ENCODE measurements around the gene SEC16A.

DNA sequence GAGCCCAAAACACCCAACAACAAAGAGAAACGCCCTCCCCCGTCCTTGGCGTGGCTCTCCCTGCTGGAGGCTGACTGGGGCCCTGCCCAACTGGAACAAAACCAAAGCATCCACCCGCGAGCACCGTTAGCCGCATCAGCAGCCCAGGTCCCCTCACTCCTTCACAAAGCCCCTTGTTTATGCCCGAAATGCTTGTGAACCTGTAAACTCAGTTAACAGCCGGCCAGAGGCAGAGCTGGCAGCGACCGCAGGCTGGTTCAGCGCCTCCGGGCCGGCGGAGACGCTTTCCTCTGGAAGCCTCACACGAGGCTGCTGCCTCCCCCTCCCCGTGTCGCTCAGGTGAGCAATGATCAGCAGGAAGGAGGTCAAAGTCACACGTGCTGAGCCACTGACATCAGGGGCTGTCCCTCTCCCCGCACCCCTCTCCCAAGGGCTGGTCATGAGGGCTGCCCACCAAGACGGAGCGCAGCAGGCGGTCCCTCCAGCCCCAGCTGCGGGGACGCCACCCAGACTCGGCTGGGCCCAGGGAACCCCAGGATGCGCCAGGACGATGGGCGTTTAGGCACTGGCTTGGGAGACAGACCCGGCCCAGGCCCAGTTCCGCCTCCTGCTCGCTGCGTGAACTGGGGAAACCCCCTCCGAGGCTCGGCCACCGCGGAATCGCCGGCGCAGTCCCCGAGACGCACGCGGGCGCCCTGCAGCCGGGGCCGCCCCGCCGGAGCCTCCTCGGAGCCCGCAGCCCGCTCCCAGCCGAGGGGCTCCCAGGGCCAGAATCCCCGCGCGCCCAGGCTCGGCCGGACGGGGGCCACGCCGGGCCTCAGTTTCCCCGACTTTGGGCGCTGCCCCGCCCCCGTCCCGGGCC is 83.4 kb downstream of the SEC16A start:
- TF ChIP-seq, protein P1, sequence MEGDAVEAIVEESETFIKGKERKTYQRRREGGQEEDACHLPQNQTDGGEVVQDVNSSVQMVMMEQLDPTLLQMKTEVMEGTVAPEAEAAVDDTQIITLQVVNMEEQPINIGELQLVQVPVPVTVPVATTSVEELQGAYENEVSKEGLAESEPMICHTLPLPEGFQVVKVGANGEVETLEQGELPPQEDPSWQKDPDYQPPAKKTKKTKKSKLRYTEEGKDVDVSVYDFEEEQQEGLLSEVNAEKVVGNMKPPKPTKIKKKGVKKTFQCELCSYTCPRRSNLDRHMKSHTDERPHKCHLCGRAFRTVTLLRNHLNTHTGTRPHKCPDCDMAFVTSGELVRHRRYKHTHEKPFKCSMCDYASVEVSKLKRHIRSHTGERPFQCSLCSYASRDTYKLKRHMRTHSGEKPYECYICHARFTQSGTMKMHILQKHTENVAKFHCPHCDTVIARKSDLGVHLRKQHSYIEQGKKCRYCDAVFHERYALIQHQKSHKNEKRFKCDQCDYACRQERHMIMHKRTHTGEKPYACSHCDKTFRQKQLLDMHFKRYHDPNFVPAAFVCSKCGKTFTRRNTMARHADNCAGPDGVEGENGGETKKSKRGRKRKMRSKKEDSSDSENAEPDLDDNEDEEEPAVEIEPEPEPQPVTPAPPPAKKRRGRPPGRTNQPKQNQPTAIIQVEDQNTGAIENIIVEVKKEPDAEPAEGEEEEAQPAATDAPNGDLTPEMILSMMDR (IDR thresholded peaks at IDR 0.05) = no peak
- no peak for TF ChIP-seq POLR2A (IDR thresholded peaks at IDR 0.05)
